ENCODE measurements around the gene KRT78.

KRT78 gene

DNA sequence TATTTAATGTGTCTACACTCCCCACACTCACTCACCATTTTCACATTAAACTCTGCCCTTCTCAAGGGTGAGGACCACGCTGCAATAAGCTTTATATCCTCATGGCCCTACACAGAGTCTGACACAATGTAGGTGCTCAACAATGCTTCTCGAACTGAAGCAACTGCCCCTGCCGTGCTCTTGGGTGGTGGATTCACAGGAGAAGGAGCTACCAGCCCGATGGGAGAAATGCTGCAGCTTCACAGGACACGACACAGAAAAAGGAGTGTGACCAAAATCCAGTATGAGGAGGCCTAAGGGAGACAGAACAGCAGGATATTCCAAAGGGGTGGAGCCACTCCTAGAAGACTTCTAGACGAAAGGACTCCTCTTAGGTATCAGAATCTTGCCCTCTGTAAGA lies 46.4 kb downstream of the KRT78 start:
- Histone ChIP-seq H2BK120ac (ENCODE audit: low read depth, low read length) (no peak overlapping the region), H3K79me1 (replicated peaks; ENCODE audit: low read length, poor library complexity, severe bottlenecking) (no peaks in the 10 kb centered on the region), H3K18ac (ENCODE audit: low read depth in 1 of 2, low read length in 2 of 2) (no peak overlapping the region), H3K23ac (ENCODE audit: low read length in 2 of 2) (no peak overlapping the region), H2BK12ac (ENCODE audit: low read length in 2 of 2) (no peak overlapping the region), H3K4me3 (ENCODE audit: insufficient read depth in 1 of 2, low read depth in 1 of 2, low read length in 2 of 2) (no peak overlapping the region), H2BK15ac (ENCODE audit: low read depth, poor library complexity, severe bottlenecking) (no peak overlapping the region), H3K4ac (ENCODE audit: low read depth in 1 of 2, low read length in 2 of 2) (no peak overlapping the region), H3K27ac (ENCODE audit: low read length, poor library complexity, severe bottlenecking) (no peak overlapping the region), H3K4me2 (ENCODE audit: low read length, poor library complexity, severe bottlenecking) (no peak overlapping the region), H2BK5ac (ENCODE audit: low read depth, low read length, poor library complexity, severe bottlenecking) (no peak overlapping the region), H3K14ac (ENCODE audit: low read length in 2 of 2) (no peak overlapping the region), H3K27me3 (ENCODE audit: control insufficient read depth in 1 of 2, insufficient read depth in 1 of 2, low read length in 2 of 2) (peaks cover 16 to 46% of the 10 kb centered on the region in 2 experiments), H3K4me1 (ENCODE audit: control insufficient read depth, insufficient read depth, low read depth, low read length) (peaks cover 22% of the 10 kb centered on the region), H4K91ac (ENCODE audit: low read length) (no peak overlapping the region), H3K9me3 (ENCODE audit: control insufficient read depth, low read length) (no peaks in the 10 kb centered on the region), H4K8ac (ENCODE audit: low read length) (no peak overlapping the region), H2AK5ac (ENCODE audit: low read length, severe bottlenecking) (no peak overlapping the region), H3K9ac (ENCODE audit: low read length) (no peak overlapping the region), H2AFZ (ENCODE audit: low read depth, low read length) (no peak overlapping the region), H3K36me3 (ENCODE audit: control insufficient read depth in 1 of 2, insufficient read depth in 2 of 2, low read depth in 1 of 2, low read length in 2 of 2) (no peaks in the 10 kb centered on the region)
- DNase-seq, result no peak
- 48% methylated on average over 6 of the region's 6 CpGs for WGBS

GRCh38 chr12:52801773-52802172 lies 47.0 kb downstream of the KRT78 start:
- Histone ChIP-seq H2BK12ac (ENCODE audit: low read length in 2 of 2) (no peak overlapping the region), H2AK5ac (ENCODE audit: low read length, severe bottlenecking) (no peak overlapping the region), H3K79me1 (replicated peaks; ENCODE audit: low read length, poor library complexity, severe bottlenecking) (no peaks in the 10 kb centered on the region), H3K4ac (ENCODE audit: low read depth in 1 of 2, low read length in 2 of 2) (no peak overlapping the region), H3K23ac (ENCODE audit: low read length in 2 of 2) (no peak overlapping the region), H4K91ac (ENCODE audit: low read length) (no peak overlapping the region), H3K27ac (ENCODE audit: low read length, poor library complexity, severe bottlenecking) (no peak overlapping the region), H2AFZ (ENCODE audit: low read depth, low read length) (no peak overlapping the region), H3K14ac (ENCODE audit: low read length in 2 of 2) (no peak overlapping the region), H3K9me3 (ENCODE audit: control insufficient read depth, low read length) (no peaks in the 10 kb centered on the region), H3K27me3 (ENCODE audit: control insufficient read depth in 1 of 2, insufficient read depth in 1 of 2, low read length in 2 of 2) (peaks cover 16 to 40% of the 10 kb centered on the region in 2 experiments), H2BK15ac (ENCODE audit: low read depth, poor library complexity, severe bottlenecking) (no peak overlapping the region), H4K8ac (ENCODE audit: low read length) (no peak overlapping the region), H3K9ac (ENCODE audit: low read length) (no peak overlapping the region), H3K18ac (ENCODE audit: low read depth in 1 of 2, low read length in 2 of 2) (no peak overlapping the region), H3K4me2 (ENCODE audit: low read length, poor library complexity, severe bottlenecking) (no peak overlapping the region), H3K4me1 (ENCODE audit: control insufficient read depth, insufficient read depth, low read depth, low read length) (peaks cover 16% of the 10 kb centered on the region), H3K4me3 (ENCODE audit: insufficient read depth in 1 of 2, low read depth in 1 of 2, low read length in 2 of 2) (no peak overlapping the region), H3K36me3 (ENCODE audit: control insufficient read depth in 1 of 2, insufficient read depth in 2 of 2, low read depth in 1 of 2, low read length in 2 of 2) (no peaks in the 10 kb centered on the region), H2BK120ac (ENCODE audit: low read depth, low read length) (no peak overlapping the region), H2BK5ac (ENCODE audit: low read depth, low read length, poor library complexity, severe bottlenecking) (no peak overlapping the region)
- DNase-seq, result no peak
- WGBS, result 49% methylated on average over 3 of the region's 3 CpGs

- H3K9me3 ChIP-seq (ENCODE audit: control insufficient read depth, low read length), result no peaks in the 10 kb centered on the region
- H3K4me2 ChIP-seq (ENCODE audit: low read length, poor library complexity, severe bottlenecking), result no peak overlapping the region
- no peak for DNase-seq
- no peak overlapping the region for H2BK12ac ChIP-seq (ENCODE audit: low read length in 2 of 2)
- no peak overlapping the region for H3K4ac ChIP-seq (ENCODE audit: low read depth in 1 of 2, low read length in 2 of 2)
- H2AK5ac ChIP-seq (ENCODE audit: low read length, severe bottlenecking), result no peak overlapping the region
- no peak overlapping the region for H3K14ac ChIP-seq (ENCODE audit: low read length in 2 of 2)
- no peak overlapping the region for H4K8ac ChIP-seq (ENCODE audit: low read length)
- no peak overlapping the region for H4K91ac ChIP-seq (ENCODE audit: low read length)
- H3K23ac ChIP-seq (ENCODE audit: low read length in 2 of 2), result no peak overlapping the region
- no peak overlapping the region for H2BK120ac ChIP-seq (ENCODE audit: low read depth, low read length)
- no peak overlapping the region for H2BK5ac ChIP-seq (ENCODE audit: low read depth, low read length, poor library complexity, severe bottlenecking)
- H3K4me1 ChIP-seq (ENCODE audit: control insufficient read depth, insufficient read depth, low read depth, low read length), result peaks cover 11% of the 10 kb centered on the region
- H3K9ac ChIP-seq (ENCODE audit: low read length), result no peak overlapping the region
- no peak overlapping the region for H3K4me3 ChIP-seq (ENCODE audit: insufficient read depth in 1 of 2, low read depth in 1 of 2, low read length in 2 of 2)
- H3K36me3 ChIP-seq (ENCODE audit: control insufficient read depth in 1 of 2, insufficient read depth in 2 of 2, low read depth in 1 of 2, low read length in 2 of 2), result no peaks in the 10 kb centered on the region
- no peak overlapping the region for H2BK15ac ChIP-seq (ENCODE audit: low read depth, poor library complexity, severe bottlenecking)
- no peak overlapping the region for H3K18ac ChIP-seq (ENCODE audit: low read depth in 1 of 2, low read length in 2 of 2)
- no peak overlapping the region for H3K27ac ChIP-seq (ENCODE audit: low read length, poor library complexity, severe bottlenecking)
- H3K27me3 ChIP-seq (ENCODE audit: control insufficient read depth in 1 of 2, insufficient read depth in 1 of 2, low read length in 2 of 2), result peaks cover 16 to 27% of the 10 kb centered on the region in 2 experiments
- 73% methylated on average over 1 of the region's 1 CpG for WGBS
- no peak overlapping the region for H2AFZ ChIP-seq (ENCODE audit: low read depth, low read length)
- no peaks in the 10 kb centered on the region for H3K79me1 ChIP-seq (replicated peaks; ENCODE audit: low read length, poor library complexity, severe bottlenecking)
These were observed 48.4 kb downstream of the KRT78 start for GRCh38 chr12:52800259-52800917.

DNA sequence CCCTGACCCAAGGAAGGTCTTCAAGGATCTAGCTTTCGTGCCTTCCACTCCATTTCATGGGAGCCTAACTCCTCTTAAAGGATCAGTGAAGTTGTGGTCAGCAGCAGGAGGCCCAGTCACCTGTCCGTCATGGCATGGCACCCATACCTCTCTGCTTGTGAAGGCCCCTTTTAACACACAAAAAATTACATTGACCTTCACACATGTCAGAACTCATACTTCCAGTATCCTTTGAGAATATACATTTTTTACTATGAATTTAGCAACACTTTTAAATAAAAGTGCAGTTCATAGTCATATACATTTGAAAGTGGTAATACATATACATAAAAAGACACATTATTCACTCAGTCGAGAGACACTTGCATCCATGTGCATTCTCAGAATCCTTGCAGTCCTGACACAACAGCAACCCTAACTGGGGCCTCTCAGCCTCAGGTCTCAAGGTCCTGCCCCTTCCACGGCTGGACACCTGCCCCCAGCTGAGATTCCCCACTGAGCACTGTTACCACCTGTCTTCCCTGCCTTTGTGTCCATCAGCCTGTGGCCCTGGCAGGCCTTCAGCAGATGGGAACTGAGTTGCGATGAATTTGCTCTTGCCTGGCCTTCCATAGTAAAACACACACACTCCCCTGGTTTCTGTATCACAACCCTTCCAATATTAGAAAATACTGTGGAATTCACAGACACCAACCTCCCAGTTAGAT lies 49.1 kb downstream of the KRT78 start:
- no peaks in the 10 kb centered on the region for H3K9me3 ChIP-seq (ENCODE audit: control insufficient read depth, low read length)
- no peak for DNase-seq
- H3K4ac ChIP-seq (ENCODE audit: low read depth in 1 of 2, low read length in 2 of 2), result no peak overlapping the region
- no peaks in the 10 kb centered on the region for H3K79me1 ChIP-seq (replicated peaks; ENCODE audit: low read length, poor library complexity, severe bottlenecking)
- peaks cover 8% of the 10 kb centered on the region for H3K4me1 ChIP-seq (ENCODE audit: control insufficient read depth, insufficient read depth, low read depth, low read length)
- no peak overlapping the region for H2BK120ac ChIP-seq (ENCODE audit: low read depth, low read length)
- no peak overlapping the region for H3K27ac ChIP-seq (ENCODE audit: low read length, poor library complexity, severe bottlenecking)
- H3K23ac ChIP-seq (ENCODE audit: low read length in 2 of 2), result no peak overlapping the region
- peaks cover 19 to 23% of the 10 kb centered on the region in 2 experiments for H3K27me3 ChIP-seq (ENCODE audit: control insufficient read depth in 1 of 2, insufficient read depth in 1 of 2, low read length in 2 of 2)
- no peak overlapping the region for H2BK12ac ChIP-seq (ENCODE audit: low read length in 2 of 2)
- no peak overlapping the region for H3K4me3 ChIP-seq (ENCODE audit: insufficient read depth in 1 of 2, low read depth in 1 of 2, low read length in 2 of 2)
- H4K8ac ChIP-seq (ENCODE audit: low read length), result no peak overlapping the region
- no peak overlapping the region for H4K91ac ChIP-seq (ENCODE audit: low read length)
- no peak overlapping the region for H3K4me2 ChIP-seq (ENCODE audit: low read length, poor library complexity, severe bottlenecking)
- H2BK15ac ChIP-seq (ENCODE audit: low read depth, poor library complexity, severe bottlenecking), result no peak overlapping the region
- H3K9ac ChIP-seq (ENCODE audit: low read length), result no peak overlapping the region
- H3K18ac ChIP-seq (ENCODE audit: low read depth in 1 of 2, low read length in 2 of 2), result no peak overlapping the region
- 72% methylated on average over 5 of the region's 5 CpGs for WGBS
- H2BK5ac ChIP-seq (ENCODE audit: low read depth, low read length, poor library complexity, severe bottlenecking), result no peak overlapping the region
- no peak overlapping the region for H2AK5ac ChIP-seq (ENCODE audit: low read length, severe bottlenecking)
- no peak overlapping the region for H2AFZ ChIP-seq (ENCODE audit: low read depth, low read length)
- no peaks in the 10 kb centered on the region for H3K36me3 ChIP-seq (ENCODE audit: control insufficient read depth in 1 of 2, insufficient read depth in 2 of 2, low read depth in 1 of 2, low read length in 2 of 2)
- no peak overlapping the region for H3K14ac ChIP-seq (ENCODE audit: low read length in 2 of 2)

Measured in mesenchymal stem cell (in vitro differentiated cells and primary cell).